SK-N-SH (cell line): ENCODE measurements around the gene FLT1. TPM values are rescaled to one million over a fixed set of nuclear protein-coding genes. Genes with fewer than 3 reads are reported as not detected.

Experiments
- CTCF ChIA-PET: fragments of 300-600, 350-600 bp; formaldehyde crosslinking; extraction: SDS; loops from one replicate; lab custom pipeline; 2021; lab: Yijun Ruan, JAX
- POLR2A ChIA-PET: fragments of 350-600 bp; sonication (Branson Sonifier 250); formaldehyde crosslinking; extraction: SDS; loops from one replicate; lab custom pipeline; 2020; ENCODE audit warnings: antibody characterized with exemption, inconsistent platforms; lab: Yijun Ruan, JAX
- DNase-seq: peaks from one replicate; pipeline ENCODE4 v3.0.0; 2012
- H2AFZ ChIP-seq: fragments of 200-600 bp; sonication (generic); 2 replicates; pipeline ENCODE4 v1.8.1; 2016; ENCODE audit warnings: antibody characterized with exemption, mild to moderate bottlenecking, low read depth
- H3F3A ChIP-seq: fragments of 200-600 bp; sonication (generic); replicated peaks from 2 replicates; pipeline ENCODE3; 2016; ENCODE audit warnings: antibody characterized with exemption, mild to moderate bottlenecking; ENCODE audit not compliant: insufficient read depth
- H3K27ac ChIP-seq, 2 experiments: fragments of 200-500 bp in 1 of 2; fragments of 200-600 bp in 1 of 2; sonication (Bioruptor generic) in 1 of 2; sonication (generic), shearing (Covaris generic) in 1 of 2; 2 replicates each; pipeline versions ENCODE4 v1.5.1 to v1.6.1; 2014 to 2016; ENCODE audit warnings: low read depth in 2 of 2, inconsistent platforms in 1 of 2, low read length in 1 of 2, mild to moderate bottlenecking in 1 of 2, mixed read lengths in 1 of 2
- H3K27me3 ChIP-seq: fragments of 200-600 bp; sonication (generic), shearing (Covaris generic); 2 replicates; pipeline ENCODE4 v1.6.1; 2016; ENCODE audit warnings: mixed run types; ENCODE audit not compliant: insufficient read depth
- H3K36me3 ChIP-seq, 2 experiments: fragments of 200-500 bp in 1 of 2; fragments of 200-600 bp in 1 of 2; sonication (Bioruptor generic) in 1 of 2; sonication (generic) in 1 of 2; replicated peaks in 1 of 2; 2 replicates each; pipeline versions ENCODE3 to v1.5.1; 2014 to 2016; ENCODE audit warnings: low read length in 1 of 2, mild to moderate bottlenecking in 1 of 2; ENCODE audit not compliant: insufficient read depth in 2 of 2, control insufficient read depth in 1 of 2
- H3K4me1 ChIP-seq, 2 experiments: fragments of 200-500 bp in 1 of 2; fragments of 200-600 bp in 1 of 2; sonication (Bioruptor generic) in 1 of 2; sonication (generic), shearing (Covaris generic) in 1 of 2; 2 replicates each; pipeline versions ENCODE4 v1.5.1 to v1.6.1; 2014 to 2016; ENCODE audit warnings: low read depth in 1 of 2, low read length in 1 of 2, mixed run types in 1 of 2; ENCODE audit not compliant: insufficient read depth in 2 of 2, control insufficient read depth in 1 of 2
- H3K4me2 ChIP-seq: fragments of 200-600 bp; sonication (generic), shearing (Covaris generic); 2 replicates; pipeline ENCODE4 v1.6.1; 2017; ENCODE audit warnings: mixed run types
- H3K4me3 ChIP-seq, 2 experiments: fragments of 200-500 bp in 1 of 2; fragments of 200-600 bp in 1 of 2; sonication (Bioruptor generic) in 1 of 2; sonication (generic), shearing (Covaris generic) in 1 of 2; 2 replicates each; pipeline versions ENCODE4 v1.5.1 to v1.8.1; 2014 to 2016; ENCODE audit warnings: low read depth in 2 of 2, inconsistent platforms in 1 of 2, low read length in 1 of 2, mild to moderate bottlenecking in 1 of 2, mixed read lengths in 1 of 2, moderate library complexity in 1 of 2
- H3K79me2 ChIP-seq: fragments of 200-600 bp; sonication (generic); 2 replicates; pipeline ENCODE4 v1.8.1; 2017; ENCODE audit warnings: mild to moderate bottlenecking; ENCODE audit not compliant: insufficient read depth
- H3K9ac ChIP-seq: fragments of 200-600 bp; sonication (generic); 2 replicates; pipeline ENCODE4 v1.6.1; 2017; ENCODE audit warnings: mixed run types
- H3K9me2 ChIP-seq: fragments of 200-600 bp; sonication (generic); 2 replicates; pipeline ENCODE4 v1.6.1; 2017; ENCODE audit warnings: mixed run types
- H3K9me3 ChIP-seq: fragments of 200-600 bp; sonication (generic); 2 replicates; pipeline ENCODE4 v1.6.1; 2017; ENCODE audit warnings: mixed run types, mild to moderate bottlenecking, moderate library complexity
- H4K20me1 ChIP-seq: fragments of 200-600 bp; sonication (generic); 2 replicates; pipeline ENCODE4 v1.6.1; 2017; ENCODE audit warnings: mild to moderate bottlenecking, mixed run types; ENCODE audit not compliant: insufficient read depth
- CTCF ChIP-seq: fragments of 200-600 bp; sonication (generic); IDR thresholded peaks from 2 replicates; pipeline ENCODE4 v1.6.1; 2017; ENCODE audit warnings: antibody characterized with exemption, mild to moderate bottlenecking, moderate library complexity
- EZH2phosphoT487 ChIP-seq: fragments of 200-600 bp; sonication (generic); IDR thresholded peaks from 2 replicates; pipeline ENCODE4 v1.6.1; 2017; ENCODE audit warnings: low read depth, mixed run types, mild to moderate bottlenecking, antibody characterized with exemption, moderate library complexity, borderline replicate concordance
- FOXM1 ChIP-seq: IDR thresholded peaks from 2 replicates; pipeline ENCODE4 v1.4.0; 2012; ENCODE audit warnings: low read depth, mild to moderate bottlenecking
- GABPA ChIP-seq: IDR thresholded peaks from 2 replicates; pipeline ENCODE4 v1.4.0; 2012; ENCODE audit warnings: low read depth, mild to moderate bottlenecking
- MAX ChIP-seq: IDR thresholded peaks from 2 replicates; pipeline ENCODE4 v1.4.0; 2012; ENCODE audit warnings: low read depth
- MEF2A ChIP-seq: IDR thresholded peaks from 2 replicates; pipeline ENCODE4 v1.4.0; 2012; ENCODE audit warnings: low read depth, borderline replicate concordance
- NRF1 ChIP-seq: IDR thresholded peaks from 2 replicates; pipeline ENCODE4 v1.6.1; 2012; ENCODE audit warnings: low read depth, mild to moderate bottlenecking, low read length
- POLR2AphosphoS5 ChIP-seq: IDR thresholded peaks from 2 replicates; pipeline ENCODE4 v1.6.1; 2012; ENCODE audit warnings: low read depth, low read length
- RFX5 ChIP-seq: IDR thresholded peaks from 2 replicates; pipeline ENCODE4 v1.6.1; 2012; ENCODE audit warnings: mild to moderate bottlenecking, improper control_type of control experiment, low read length
- RXRA ChIP-seq: IDR thresholded peaks from 2 replicates; pipeline ENCODE4 v1.4.0; 2012; ENCODE audit warnings: low read depth, mild to moderate bottlenecking, borderline replicate concordance
- SIN3A ChIP-seq: IDR thresholded peaks from 2 replicates; pipeline ENCODE4 v1.6.1; 2012; ENCODE audit warnings: low read depth, mild to moderate bottlenecking, low read length, moderate library complexity, borderline replicate concordance
- TAF1 ChIP-seq: IDR thresholded peaks from 2 replicates; pipeline ENCODE4 v1.6.1; 2012; ENCODE audit warnings: low read depth, mild to moderate bottlenecking, low read length, moderate library complexity, borderline replicate concordance
- TEAD4 ChIP-seq: IDR thresholded peaks from 2 replicates; pipeline ENCODE4 v1.4.0; 2012; ENCODE audit warnings: mild to moderate bottlenecking, borderline replicate concordance; ENCODE audit not compliant: insufficient read depth
- USF1 ChIP-seq: IDR thresholded peaks from 2 replicates; pipeline ENCODE4 v1.4.0; 2012; ENCODE audit warnings: low read depth, borderline replicate concordance
- WGBS: methylation state at CpG from one replicate; pipeline ENCODE4 v1.1.6; 2017; ENCODE audit warnings: low lambda C conversion rate; 5-methylcytosine and 5-hydroxymethylcytosine counted together
- polyA plus RNA-seq, 3 experiments: library from polyadenylated mRNA; depleted of rRNA; stranded (reverse); fragments of >200 nt; gene quantifications; 2 replicates each; pipeline ENCODE4 v1.2.3, GENCODE V29; 2012

The FLT1 gene
- polyA plus RNA-seq, 1 of the 3 experiments (the other 2 are of a cell fraction) = 0.20 TPM

- TF ChIP-seq CTCF (no peak), TAF1 (no peak)
Observed at GRCh38 chr13:28429096-28429495, 65.8 kb downstream of the FLT1 start (continued).

DNA sequence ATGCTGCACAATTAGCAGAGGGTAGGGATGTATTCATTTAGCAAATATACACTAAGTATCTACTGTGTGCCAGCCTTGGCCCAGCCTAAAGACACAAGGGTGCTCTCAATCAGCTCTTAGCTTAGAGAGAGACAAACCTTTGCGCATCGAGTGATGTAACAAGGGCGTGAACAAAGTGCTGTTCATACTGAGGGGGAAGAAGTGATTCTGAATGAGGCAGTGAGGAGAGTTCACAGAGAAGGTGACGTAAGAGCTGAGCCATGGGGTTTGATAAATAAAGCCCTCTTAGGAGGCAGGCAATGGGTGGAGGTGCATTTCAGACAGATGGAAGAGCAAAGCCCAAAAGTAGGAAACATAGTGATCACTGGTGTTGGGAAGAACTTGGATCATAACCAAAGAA is 68.5 kb downstream of the FLT1 start:
- no peaks in the 10 kb centered on the region for H3K9me2 ChIP-seq
- H3F3A ChIP-seq = no peaks in the 10 kb centered on the region
- H3K4me2 ChIP-seq = no peak overlapping the region
- no peak overlapping the region for H3K9ac ChIP-seq
- H3K4me3 ChIP-seq = no peak overlapping the region
- H2AFZ ChIP-seq = no peak overlapping the region
- H3K79me2 ChIP-seq = no peaks in the 10 kb centered on the region
- H3K27ac ChIP-seq = no peak overlapping the region
- H3K27me3 ChIP-seq = peaks cover 5% of the 10 kb centered on the region
- 52% methylated on average over 4 of the region's 4 CpGs for WGBS
- POLR2A ChIA-PET = no interaction called here
- H4K20me1 ChIP-seq = no peaks in the 10 kb centered on the region
- TF ChIP-seq EZH2phosphoT487 = no peak
- CTCF ChIA-PET = interaction anchor here (1.5 kb wide), 1 partner anchor 30 kb away, joined by 3 read pairs; no protein-coding TSS in a partner anchor
- H3K9me3 ChIP-seq = no peaks in the 10 kb centered on the region
- DNase-seq = no peak
- no peaks in the 10 kb centered on the region for H3K36me3 ChIP-seq
- H3K4me1 ChIP-seq = no peaks in the 10 kb centered on the region

GRCh38 chr13:28425793-28426192 is 69.1 kb downstream of the FLT1 start:
- Histone ChIP-seq H3K27ac (no peak overlapping the region), H3K9ac (no peak overlapping the region), H3K4me3 (no peak overlapping the region), H3K36me3 (no peaks in the 10 kb centered on the region), H3K9me2 (no peaks in the 10 kb centered on the region), H4K20me1 (no peaks in the 10 kb centered on the region), H3K79me2 (no peaks in the 10 kb centered on the region), H3K4me1 (no peaks in the 10 kb centered on the region), H2AFZ (no peak overlapping the region), H3K9me3 (no peaks in the 10 kb centered on the region)
- no peak for DNase-seq
- POLR2A ChIA-PET = no interaction called here
- CTCF ChIA-PET = interaction anchor here (1.5 kb wide), 1 partner anchor 29 kb away, joined by 3 read pairs; no protein-coding TSS in a partner anchor
- 0% methylated on average over 1 of the region's 1 CpG for WGBS
- no peak for TF ChIP-seq RFX5
- TF ChIP-seq, all 33 proteins: peak for 0
- Histone ChIP-seq H3K27me3 (peaks cover 5% of the 10 kb centered on the region), H3F3A (no peaks in the 10 kb centered on the region), H3K4me2 (no peak overlapping the region)

- H3K36me3 ChIP-seq = no peaks in the 10 kb centered on the region
- H3K9me2 ChIP-seq = no peaks in the 10 kb centered on the region
- POLR2A ChIA-PET = no interaction called here
- DNase-seq = no peak
- no peak overlapping the region for H2AFZ ChIP-seq
- H3K4me3 ChIP-seq = no peak overlapping the region
- H3K4me2 ChIP-seq = no peak overlapping the region
- no peaks in the 10 kb centered on the region for H3K9me3 ChIP-seq
- no peak overlapping the region for H3K27ac ChIP-seq
- H3K9ac ChIP-seq = no peak overlapping the region
- CTCF ChIA-PET = no interaction called here
- H3K27me3 ChIP-seq = peaks cover 5% of the 10 kb centered on the region
- H4K20me1 ChIP-seq = no peaks in the 10 kb centered on the region
- no peaks in the 10 kb centered on the region for H3K4me1 ChIP-seq
- no peaks in the 10 kb centered on the region for H3K79me2 ChIP-seq
- no peaks in the 10 kb centered on the region for H3F3A ChIP-seq
- 56% methylated on average over 4 of the region's 4 CpGs for WGBS
- TF ChIP-seq SIN3A (no peak), TEAD4 (no peak), POLR2AphosphoS5 (no peak), NRF1 (no peak), USF1 (no peak), TAF1 (no peak), MEF2A (no peak), RXRA (no peak), EZH2phosphoT487 (no peak), FOXM1 (no peak), MAX (no peak), GABPA (no peak)
Observed at GRCh38 chr13:28424541-28424940, 70.4 kb downstream of the FLT1 start.
